HG02588 (cell line): Measurements from ENCODE around the gene TUT1.
A peak's percentile ranks its signal among the peaks of the same experiment; 100 is the strongest.

Source experiments
- ATAC-seq: cut with Tn5 transposase; IDR thresholded peaks from one replicate; pipeline ENCODE4 v1.9.1; 2021; ENCODE audit warnings: mild to moderate bottlenecking, moderate library complexity; ENCODE audit not compliant: unreplicated experiment

TUT1 gene

DNA sequence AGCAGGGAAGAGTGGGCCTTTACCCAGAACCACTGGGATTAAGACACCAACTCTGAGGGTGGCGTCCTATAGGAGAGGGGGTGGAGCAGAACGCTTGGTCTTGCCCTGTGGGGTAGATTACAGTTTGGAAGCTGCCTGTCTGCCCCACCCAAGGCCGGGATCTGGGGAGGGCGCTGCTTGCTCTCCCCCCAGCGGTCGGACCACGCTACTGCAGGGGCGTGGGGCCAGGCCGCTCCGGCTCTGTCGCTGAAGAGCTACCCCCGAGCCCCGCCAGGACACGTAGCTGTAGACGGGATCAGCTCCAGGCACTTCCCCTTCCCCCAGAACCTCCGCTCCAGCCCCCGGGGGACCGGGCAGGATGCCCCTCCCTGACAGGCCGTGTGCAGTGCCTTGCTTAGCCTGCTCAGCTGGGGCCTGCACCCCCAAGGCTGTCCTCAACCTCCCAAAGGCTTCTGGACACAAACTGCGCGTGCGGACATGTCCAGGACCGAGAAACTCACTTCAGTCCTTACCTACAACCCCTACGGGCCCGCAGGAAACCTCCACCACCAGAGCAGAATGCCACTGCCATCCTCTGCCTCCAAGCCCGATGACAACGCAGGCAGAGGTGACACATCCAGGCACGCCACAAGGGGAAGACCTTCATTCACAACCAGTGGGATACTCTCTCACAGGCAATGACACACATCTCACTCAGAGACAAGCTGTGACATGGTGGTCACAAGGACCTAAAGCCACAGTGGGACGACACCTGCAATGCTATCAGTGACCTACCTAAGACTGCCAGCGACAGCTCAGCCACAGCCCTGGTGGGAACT is 48.4 kb downstream of the TUT1 start:
- ATAC-seq = no peak

GRCh38 chr11:62542111-62542745 is 49.1 kb downstream of the TUT1 start:
- no peak for ATAC-seq

- peak; percentile 39 for ATAC-seq
These were observed 50.3 kb downstream of the TUT1 start for GRCh38 chr11:62540804-62541701.

DNA sequence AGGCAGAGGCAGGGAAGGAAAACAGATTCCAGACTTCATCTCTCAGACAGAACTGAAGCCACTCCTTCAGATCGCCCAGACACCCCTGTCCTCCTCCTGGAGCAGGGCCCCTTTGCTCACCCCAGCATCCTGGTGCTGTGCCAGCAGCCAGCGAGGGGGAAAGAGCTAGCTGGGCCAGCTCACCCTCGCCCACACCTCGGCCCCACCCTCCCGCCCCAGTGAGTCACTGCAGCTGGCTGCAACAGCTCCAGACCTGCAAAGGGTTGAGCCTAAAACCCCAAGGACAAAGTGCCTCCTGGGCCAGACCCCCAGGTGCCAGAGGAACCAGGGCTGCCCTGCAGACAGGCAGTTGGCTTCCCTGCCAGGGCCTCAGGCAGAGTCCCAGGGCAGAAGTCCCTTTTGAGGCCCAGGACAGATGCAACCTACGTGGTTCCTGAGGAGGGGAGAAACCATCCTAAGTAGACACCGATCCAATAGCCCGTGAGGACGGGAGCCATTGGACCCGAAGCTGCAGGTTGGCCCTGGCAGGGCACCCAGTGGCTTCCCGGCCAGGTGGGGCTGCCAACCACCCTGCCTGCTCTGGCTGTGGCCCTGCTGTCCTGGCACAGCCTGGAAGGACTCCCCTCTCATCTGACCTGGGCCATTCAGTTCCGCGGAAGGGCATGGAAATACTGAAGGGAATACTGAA is 51.9 kb downstream of the TUT1 start:
- no peak for ATAC-seq

DNA sequence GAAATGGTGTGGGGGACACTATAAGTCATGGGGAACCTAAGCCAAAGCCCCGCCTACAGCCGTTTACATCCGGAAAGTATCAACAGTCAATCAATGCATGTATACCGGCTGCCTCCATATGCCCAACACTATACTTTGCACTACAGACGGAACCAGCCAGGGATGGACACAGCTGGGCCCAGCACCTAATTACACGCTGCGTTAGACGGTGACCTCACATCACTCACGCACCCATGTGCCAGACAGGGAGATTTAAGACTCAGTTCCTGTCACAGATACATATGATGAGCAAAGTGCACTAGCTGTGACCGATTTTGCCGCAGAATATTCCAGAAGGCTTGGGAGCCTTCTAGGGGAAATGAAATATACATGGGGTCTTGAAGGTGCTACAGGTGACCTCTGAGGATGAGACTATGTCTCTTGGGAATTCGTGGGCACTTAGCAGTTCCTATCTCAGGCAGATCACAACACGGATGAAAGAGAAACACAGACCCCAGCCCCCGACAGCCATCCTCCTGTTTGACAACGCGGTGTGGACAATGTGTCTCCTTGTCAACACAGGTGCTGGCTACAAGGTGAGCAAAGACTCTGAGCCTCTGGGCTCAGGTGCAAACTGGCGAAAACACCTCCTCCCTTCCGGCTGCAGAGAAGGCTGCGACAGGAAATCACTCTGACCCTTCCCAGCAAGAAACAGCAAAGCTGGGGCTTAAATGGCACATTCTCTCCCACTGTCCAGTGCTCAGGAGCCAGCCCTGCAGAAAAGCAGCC is 52.7 kb downstream of the TUT1 start:
- ATAC-seq = no peak

- ATAC-seq = no peak
These were observed 54.9 kb downstream of the TUT1 start for GRCh38 chr11:62536301-62536957.

DNA sequence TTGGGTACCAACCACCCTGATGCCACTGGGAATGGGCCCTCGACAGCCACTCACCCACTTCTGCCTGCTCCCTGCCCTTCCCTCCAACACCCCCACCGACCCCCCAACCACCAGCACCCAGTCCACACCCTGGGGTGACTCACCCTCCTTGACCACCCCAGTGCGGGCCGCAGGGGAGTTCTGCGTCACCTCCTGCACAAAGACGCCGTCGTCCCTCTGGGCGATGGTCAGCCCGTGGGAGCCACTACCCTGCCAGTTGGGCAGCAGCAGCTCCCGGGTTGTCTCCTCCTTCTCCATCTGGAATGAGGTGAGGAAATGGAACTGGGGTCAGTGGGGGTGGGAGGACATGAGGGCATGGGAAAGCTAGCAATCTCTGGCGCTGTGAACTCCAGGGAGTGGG is 55.5 kb downstream of the TUT1 start:
- no peak for ATAC-seq

DNA sequence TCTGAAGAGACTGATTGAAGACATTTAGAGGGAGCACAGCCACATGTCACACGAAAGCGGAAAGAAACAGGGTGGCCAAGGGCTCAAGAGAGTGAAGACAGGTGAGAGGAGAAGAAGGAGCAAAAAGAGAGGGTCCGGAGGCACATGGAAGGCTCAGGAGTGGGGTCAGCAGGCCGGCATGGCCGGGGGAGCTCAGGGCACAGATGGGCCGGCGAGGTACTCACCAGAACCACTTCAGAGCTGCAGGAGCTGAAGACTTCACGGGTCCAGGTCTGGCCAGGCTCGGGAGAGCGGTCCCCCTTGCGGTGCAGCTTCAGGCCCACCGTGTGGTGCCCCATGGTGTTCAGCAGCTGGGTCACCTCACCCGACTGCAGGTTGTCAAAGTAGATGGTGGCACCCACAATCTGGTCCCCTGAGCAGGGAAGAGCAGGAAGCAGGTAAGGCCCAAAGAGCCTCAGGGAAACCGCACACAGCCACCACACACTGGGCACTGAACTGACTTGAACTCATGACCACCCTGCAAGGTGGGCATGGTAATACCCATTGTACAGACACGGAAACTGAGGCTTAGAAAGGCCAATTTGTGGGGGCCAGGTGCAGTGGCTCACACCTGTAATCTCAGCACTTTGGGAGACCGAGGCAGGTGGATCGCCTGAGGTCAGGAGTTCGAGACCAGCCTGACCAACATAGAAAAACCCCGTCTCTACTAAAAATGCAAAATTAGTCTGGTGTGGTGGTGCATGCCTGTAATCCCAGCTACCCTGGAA is 56.4 kb downstream of the TUT1 start:
- no peak for ATAC-seq

DNA sequence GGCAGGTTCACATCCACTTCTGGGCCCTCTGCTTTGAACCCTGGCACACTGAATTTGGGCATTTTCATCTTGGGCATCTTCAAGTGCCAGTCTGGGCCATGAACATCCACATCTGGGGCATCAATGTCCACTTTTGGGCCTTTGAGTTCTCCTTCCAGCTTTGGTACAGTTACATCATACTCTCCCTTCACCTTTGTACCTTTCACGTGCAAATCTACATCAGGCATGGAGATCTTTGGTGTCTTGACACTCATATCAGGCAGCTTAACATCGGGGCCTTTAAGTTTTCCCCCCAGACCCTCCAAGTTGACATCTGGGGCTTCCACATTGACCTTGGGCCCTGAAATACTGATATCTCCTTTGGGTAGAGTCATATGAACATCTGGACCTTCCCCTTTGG is 59.2 kb downstream of the TUT1 start:
- ATAC-seq = no peak
